ENCODE data around the gene NPHP4.

DNA sequence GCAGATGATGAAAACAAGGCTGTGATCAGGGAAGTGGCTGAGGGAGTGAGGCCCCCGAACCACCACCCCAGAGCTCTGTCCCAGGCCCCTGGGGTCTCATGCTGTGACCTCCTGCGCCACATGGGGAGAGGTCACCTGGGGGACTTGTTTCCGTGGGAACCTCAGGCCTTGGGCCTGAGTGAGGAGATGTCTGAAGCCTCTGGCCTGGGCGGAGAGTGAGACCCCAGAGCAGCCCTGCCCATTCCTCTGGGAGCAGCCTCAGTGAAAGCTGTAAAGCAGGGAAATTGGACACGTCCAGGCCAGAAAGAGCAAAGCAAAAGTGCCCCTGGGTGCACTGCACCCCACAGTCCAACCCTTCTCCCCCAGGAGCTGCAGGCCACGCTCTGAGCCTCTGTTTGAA lies 16.5 kb upstream of the NPHP4 start:
- TF ChIP-seq, protein P1, sequence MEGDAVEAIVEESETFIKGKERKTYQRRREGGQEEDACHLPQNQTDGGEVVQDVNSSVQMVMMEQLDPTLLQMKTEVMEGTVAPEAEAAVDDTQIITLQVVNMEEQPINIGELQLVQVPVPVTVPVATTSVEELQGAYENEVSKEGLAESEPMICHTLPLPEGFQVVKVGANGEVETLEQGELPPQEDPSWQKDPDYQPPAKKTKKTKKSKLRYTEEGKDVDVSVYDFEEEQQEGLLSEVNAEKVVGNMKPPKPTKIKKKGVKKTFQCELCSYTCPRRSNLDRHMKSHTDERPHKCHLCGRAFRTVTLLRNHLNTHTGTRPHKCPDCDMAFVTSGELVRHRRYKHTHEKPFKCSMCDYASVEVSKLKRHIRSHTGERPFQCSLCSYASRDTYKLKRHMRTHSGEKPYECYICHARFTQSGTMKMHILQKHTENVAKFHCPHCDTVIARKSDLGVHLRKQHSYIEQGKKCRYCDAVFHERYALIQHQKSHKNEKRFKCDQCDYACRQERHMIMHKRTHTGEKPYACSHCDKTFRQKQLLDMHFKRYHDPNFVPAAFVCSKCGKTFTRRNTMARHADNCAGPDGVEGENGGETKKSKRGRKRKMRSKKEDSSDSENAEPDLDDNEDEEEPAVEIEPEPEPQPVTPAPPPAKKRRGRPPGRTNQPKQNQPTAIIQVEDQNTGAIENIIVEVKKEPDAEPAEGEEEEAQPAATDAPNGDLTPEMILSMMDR (IDR thresholded peaks at IDR 0.05; ENCODE audit: low read length), result no peak
- no peak for TF ChIP-seq EZH2 (optimal IDR thresholded peaks at IDR 0.05; ENCODE audit: low read depth, low read length)

Measured in MM.1S (cell line).